Natural killer cell treated with Interleukin-12 subunit alpha and Interleukin-12 subunit beta and Interleukin-15 and Interleukin-18, amount 100 ng/mL, for 72 hours (primary cell): ENCODE data around the gene ATP1A4. TPM values are rescaled to one million over a fixed set of nuclear protein-coding genes. Genes with fewer than 3 reads are reported as not detected.

Experiments
- ATAC-seq, 2 donors: fragments of 150-1000 bp; cut with Tn5 transposase in 1 of 2; sonication (Bioruptor Pico), chemical (Tn5 transposase) in 1 of 2; 2 replicates each; pipeline ENCODE4 v1.10.0; 2021
- DNase-seq: peaks from one replicate; pipeline ENCODE4 v3.0.0; 2022; ENCODE audit warnings: low spot score
- H3K27ac Mint-ChIP-seq, 2 donors: 1 replicate in 1 of 2; 2 replicates in 1 of 2; pipeline ENCODE4 v1.8.0; 2022; ENCODE audit warnings: mixed read lengths in 2 of 2, mild to moderate bottlenecking in 1 of 2, moderate library complexity in 1 of 2
- H3K27me3 Mint-ChIP-seq, 2 donors: 1 replicate in 1 of 2; 2 replicates in 1 of 2; pipeline ENCODE4 v1.8.0; 2022; ENCODE audit warnings: mixed read lengths in 2 of 2
- H3K36me3 Mint-ChIP-seq: one replicate; pipeline ENCODE4 v1.8.0; 2022; ENCODE audit warnings: mixed read lengths
- H3K4me1 Mint-ChIP-seq, 2 donors: 1 replicate in 1 of 2; 2 replicates in 1 of 2; pipeline ENCODE4 v1.8.0; 2022; ENCODE audit warnings: low read depth in 2 of 2, mixed read lengths in 2 of 2, mild to moderate bottlenecking in 1 of 2
- H3K4me3 Mint-ChIP-seq: one replicate; pipeline ENCODE4 v1.8.0; 2022; ENCODE audit warnings: mixed read lengths
- H3K9me3 Mint-ChIP-seq: 2 replicates; pipeline ENCODE4 v1.8.0; 2022; ENCODE audit warnings: mixed read lengths
- total RNA-seq, 2 donors: library from RNA; stranded (reverse); gene quantifications; one replicate each; pipeline ENCODE4 v1.2.3, GENCODE V29; 2022

The ATP1A4 gene
- total RNA-seq, 2 donors from 2014 or later: not detected

DNA sequence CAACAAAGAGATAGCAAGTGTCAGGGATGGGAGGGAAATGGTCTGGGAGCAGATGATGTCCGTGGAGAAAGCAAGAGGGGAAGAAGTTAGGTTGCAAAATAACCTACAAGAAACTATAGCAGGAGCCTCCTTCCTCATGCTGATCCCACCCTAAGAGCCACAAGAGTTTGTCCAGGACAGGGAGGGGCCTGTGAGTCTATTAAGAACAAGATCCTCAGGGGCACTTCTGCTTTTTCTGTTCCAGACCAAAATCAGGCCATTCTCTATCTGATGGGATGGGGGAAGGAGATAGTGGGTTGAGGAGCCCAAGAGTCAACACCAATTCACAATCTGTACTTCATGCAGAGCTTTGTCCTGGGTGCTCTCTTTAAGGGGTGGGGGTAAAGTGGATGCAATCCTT lies 7.7 kb upstream of the ATP1A4 start:
- Mint-ChIP-seq H3K4me3 (no peak overlapping the region), H3K27me3 (peaks cover 20 to 40% of the 10 kb centered on the region in 2 donors), H3K36me3 (no peaks in the 10 kb centered on the region), H3K27ac (no peak overlapping the region), H3K4me1 (no peaks in the 10 kb centered on the region), H3K9me3 (no peaks in the 10 kb centered on the region)
- DNase-seq (no peak), ATAC-seq (no peak)

DNA sequence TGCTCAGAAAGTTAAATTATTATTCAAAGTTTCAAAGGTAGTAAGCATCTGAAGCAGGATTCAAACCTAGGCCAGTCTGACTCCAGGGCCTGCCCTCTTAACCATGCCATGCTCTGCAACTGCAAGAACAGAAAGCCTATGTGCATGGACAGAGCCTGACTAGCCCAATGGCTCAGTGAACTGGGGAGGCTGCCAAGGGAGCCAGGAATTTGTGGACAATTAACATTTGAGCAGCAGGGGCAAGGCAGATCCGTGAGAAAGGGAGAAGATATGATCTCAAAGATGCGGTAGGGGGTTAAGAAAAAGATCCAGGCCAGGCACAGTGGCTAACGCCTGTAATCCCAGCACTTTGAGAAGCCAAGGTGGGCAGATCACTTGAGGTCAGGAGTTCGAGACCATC lies 6.5 kb upstream of the ATP1A4 start:
- no peaks in the 10 kb centered on the region for H3K9me3 Mint-ChIP-seq
- no peaks in the 10 kb centered on the region for H3K4me1 Mint-ChIP-seq
- ATAC-seq (no peak), DNase-seq (no peak)
- H3K4me3 Mint-ChIP-seq: no peak overlapping the region
- no peak overlapping the region for H3K27ac Mint-ChIP-seq
- H3K36me3 Mint-ChIP-seq: no peaks in the 10 kb centered on the region
- peaks cover 19 to 40% of the 10 kb centered on the region in 2 donors for H3K27me3 Mint-ChIP-seq

DNA sequence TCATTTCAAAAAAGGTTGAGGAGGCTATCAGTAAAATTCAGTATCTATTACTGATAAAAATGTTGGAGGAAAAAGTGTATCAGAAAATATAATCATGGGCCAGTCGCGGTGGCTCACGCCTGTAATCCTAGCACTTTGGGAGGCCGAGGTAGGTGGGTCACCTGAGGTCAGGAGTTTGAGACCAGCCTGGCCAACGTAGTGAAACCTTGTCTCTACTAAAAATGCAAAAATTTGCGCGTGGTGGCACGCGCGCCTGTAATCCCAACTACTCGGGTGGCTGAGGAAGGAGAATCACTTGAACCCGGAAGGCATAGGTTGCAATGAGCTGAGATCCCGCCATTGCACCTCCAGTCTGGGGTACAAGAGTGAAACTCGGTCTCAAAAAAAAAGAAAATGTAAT lies 5.3 kb upstream of the ATP1A4 start:
- no peak overlapping the region for H3K27ac Mint-ChIP-seq
- H3K4me1 Mint-ChIP-seq: no peaks in the 10 kb centered on the region
- ATAC-seq (no peak), DNase-seq (no peak)
- no peaks in the 10 kb centered on the region for H3K9me3 Mint-ChIP-seq
- H3K4me3 Mint-ChIP-seq: no peak overlapping the region
- peaks cover 15 to 36% of the 10 kb centered on the region in 2 donors for H3K27me3 Mint-ChIP-seq
- no peaks in the 10 kb centered on the region for H3K36me3 Mint-ChIP-seq

DNA sequence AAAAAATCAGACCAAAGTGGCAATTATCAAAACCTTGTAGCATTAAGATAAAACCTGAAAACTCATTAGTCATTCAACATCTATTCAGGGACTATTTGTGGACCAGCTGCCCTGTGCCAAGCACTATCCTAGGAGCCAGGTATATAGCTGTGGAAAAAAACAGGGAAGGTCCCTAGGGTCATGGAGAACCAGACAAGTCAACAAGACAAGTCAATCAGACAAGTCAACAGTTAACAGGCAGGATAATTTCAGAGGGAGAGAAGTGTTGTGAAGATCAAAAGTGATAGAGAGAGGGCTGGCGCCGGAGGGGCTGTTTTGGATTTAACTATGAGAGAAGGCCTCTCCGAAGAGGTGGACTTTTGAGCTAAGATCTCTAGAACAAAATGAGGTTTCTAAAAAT lies 3.3 kb upstream of the ATP1A4 start:
- no peak for DNase-seq
- no peaks in the 10 kb centered on the region for H3K4me1 Mint-ChIP-seq
- peaks cover 12 to 19% of the 10 kb centered on the region in 2 donors for H3K27me3 Mint-ChIP-seq
- H3K27ac Mint-ChIP-seq: no peak overlapping the region
- no peak for ATAC-seq
- no peaks in the 10 kb centered on the region for H3K36me3 Mint-ChIP-seq
- no peak overlapping the region for H3K4me3 Mint-ChIP-seq
- no peaks in the 10 kb centered on the region for H3K9me3 Mint-ChIP-seq

DNA sequence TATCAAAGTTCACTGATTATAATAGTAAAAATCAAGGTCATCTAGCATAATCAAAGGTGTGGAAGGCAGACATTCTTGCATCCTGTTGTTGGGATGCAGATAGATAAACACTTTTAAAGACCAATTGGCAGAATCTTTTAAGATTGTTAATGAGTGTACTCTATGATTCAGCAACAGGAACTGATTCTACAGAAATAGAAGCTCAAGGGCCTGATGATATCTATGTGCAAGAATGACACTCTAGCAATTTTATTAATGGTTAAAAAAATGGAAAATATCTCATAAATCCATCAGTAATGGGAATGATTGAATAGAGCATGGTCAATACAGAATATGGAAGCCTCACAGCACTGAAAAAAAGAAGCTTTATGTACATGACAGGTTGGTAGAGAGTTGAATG lies 2.2 kb upstream of the ATP1A4 start:
- no peak for DNase-seq
- H3K9me3 Mint-ChIP-seq: no peaks in the 10 kb centered on the region
- no peaks in the 10 kb centered on the region for H3K36me3 Mint-ChIP-seq
- H3K4me1 Mint-ChIP-seq: no peaks in the 10 kb centered on the region
- no peak overlapping the region for H3K4me3 Mint-ChIP-seq
- H3K27me3 Mint-ChIP-seq: peaks cover 8 to 9% of the 10 kb centered on the region in 2 donors
- ATAC-seq: no peak
- H3K27ac Mint-ChIP-seq: no peak overlapping the region

DNA sequence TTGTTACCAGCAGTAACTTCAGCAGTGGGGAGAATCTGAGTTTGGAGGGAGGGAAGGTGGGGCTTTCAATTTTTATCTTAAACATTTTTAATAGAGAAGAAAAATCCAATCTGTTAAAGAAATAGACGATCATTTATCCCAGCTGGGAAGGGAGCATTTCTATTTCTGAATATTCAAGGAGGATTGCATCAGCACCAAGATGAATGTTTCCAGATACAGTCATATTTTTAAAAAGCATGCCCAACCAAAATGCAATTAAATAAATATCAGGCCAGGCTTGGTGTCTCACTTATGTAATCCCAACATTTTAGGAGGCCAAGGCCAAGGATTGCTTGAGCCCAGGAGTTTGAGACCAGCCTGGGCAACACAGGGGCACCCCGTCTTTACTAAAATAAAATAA lies 1.7 kb upstream of the ATP1A4 start:
- Mint-ChIP-seq H3K36me3 (no peaks in the 10 kb centered on the region), H3K27ac (no peak overlapping the region), H3K27me3 (peaks cover 6% of the 10 kb centered on the region in 2 donors), H3K9me3 (no peaks in the 10 kb centered on the region), H3K4me1 (no peaks in the 10 kb centered on the region), H3K4me3 (no peak overlapping the region)
- ATAC-seq: no peak
- DNase-seq: no peak

DNA sequence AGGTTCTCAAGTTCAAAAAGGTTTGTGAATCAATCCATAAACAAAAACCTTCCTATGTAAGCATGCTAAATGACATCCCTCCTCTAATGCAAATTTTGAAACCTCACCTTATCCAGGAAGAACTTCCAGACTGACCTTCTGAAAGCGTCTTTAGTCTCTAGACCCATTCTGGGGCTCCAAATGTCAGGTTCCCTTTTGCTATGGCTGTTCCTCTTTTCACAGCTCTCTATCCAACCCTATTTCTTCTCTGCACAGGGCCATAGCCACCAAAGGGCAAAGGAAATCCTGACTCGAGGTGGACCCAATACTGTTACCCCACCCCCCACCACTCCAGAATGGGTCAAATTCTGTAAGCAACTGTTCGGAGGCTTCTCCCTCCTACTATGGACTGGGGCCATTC lies 3.4 kb downstream of the ATP1A4 start:
- H3K9me3 Mint-ChIP-seq: no peaks in the 10 kb centered on the region
- H3K4me3 Mint-ChIP-seq: no peak overlapping the region
- H3K36me3 Mint-ChIP-seq: no peaks in the 10 kb centered on the region
- DNase-seq (no peak), ATAC-seq (no peak)
- H3K27me3 Mint-ChIP-seq: peaks cover 15 to 21% of the 10 kb centered on the region in 2 donors
- no peaks in the 10 kb centered on the region for H3K4me1 Mint-ChIP-seq
- H3K27ac Mint-ChIP-seq: no peak overlapping the region

DNA sequence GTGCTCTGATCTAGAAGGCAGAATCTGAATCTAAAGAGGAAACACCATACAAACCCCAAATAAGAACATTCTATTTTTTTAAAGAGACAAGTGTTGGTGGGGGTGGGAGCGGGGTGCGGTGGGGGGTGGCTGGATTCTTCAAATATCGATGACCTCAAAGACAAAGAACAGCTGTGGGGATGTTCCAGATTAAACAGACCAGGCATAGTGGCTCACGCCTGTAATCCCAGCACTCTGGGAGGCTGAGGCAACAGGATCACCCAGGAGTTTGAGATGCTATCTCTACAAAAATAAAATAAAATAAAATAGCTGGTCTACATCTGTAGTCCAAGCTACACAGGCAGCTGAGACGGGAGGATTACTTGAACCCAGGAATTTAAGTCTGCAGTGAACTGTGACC lies 5.0 kb downstream of the ATP1A4 start:
- no peak overlapping the region for H3K27ac Mint-ChIP-seq

DNA sequence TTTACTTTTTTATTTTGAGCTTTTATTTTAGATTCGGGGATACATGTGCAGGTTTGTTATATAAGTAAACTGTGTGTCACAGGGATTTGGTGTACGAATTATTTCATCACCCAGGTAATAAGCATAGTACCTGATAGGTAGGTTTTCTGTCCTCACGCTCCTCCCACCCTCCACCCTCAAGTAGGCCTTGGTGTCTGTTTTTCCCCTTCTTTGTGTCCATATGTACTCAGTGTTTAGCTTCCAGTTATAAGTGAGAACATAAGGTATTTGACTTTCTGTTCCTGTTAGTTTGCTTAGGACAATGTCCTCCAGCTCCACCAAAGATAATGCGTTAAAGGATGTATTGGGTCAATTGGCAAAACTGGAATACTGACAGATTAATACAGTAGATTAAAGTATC lies 5.8 kb downstream of the ATP1A4 start:
- Mint-ChIP-seq H3K4me3 (no peak overlapping the region), H3K27me3 (peaks cover 19 to 31% of the 10 kb centered on the region in 2 donors)
- DNase-seq: no peak

More for the DNA sequence above, 5.0 kb downstream of the ATP1A4 start:
- Mint-ChIP-seq H3K4me3 (no peak overlapping the region), H3K4me1 (no peaks in the 10 kb centered on the region), H3K27me3 (peaks cover 15 to 27% of the 10 kb centered on the region in 2 donors), H3K36me3 (no peaks in the 10 kb centered on the region), H3K9me3 (no peaks in the 10 kb centered on the region)
- DNase-seq (no peak), ATAC-seq (no peak)

DNA sequence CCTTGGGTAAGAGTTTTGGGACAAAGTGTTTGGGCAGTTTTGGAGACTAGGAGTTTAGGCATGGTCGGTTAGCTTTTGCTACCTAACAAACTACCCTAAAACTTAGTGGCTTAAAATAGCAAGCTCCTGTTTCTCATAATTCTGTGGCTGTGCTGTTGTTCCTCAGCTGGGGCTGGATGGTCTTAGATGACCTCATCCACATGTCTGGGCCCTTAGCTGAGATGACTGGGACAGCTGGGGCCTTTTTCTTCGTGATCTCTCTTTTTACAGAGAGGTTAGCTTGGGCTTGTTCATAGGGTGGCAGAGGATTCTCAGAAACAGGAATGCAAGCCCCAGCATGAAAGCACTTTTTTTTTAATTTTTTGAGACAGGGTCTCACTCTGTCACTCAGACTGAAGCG lies 6.6 kb downstream of the ATP1A4 start:
- H3K27ac Mint-ChIP-seq: no peak overlapping the region
- DNase-seq (no peak), ATAC-seq (no peak)
- H3K4me1 Mint-ChIP-seq: no peaks in the 10 kb centered on the region
- H3K36me3 Mint-ChIP-seq: no peaks in the 10 kb centered on the region
- H3K9me3 Mint-ChIP-seq: no peaks in the 10 kb centered on the region
- peaks cover 19 to 32% of the 10 kb centered on the region in 2 donors for H3K27me3 Mint-ChIP-seq
- H3K4me3 Mint-ChIP-seq: no peak overlapping the region

More for the DNA sequence above, 5.8 kb downstream of the ATP1A4 start:
- ATAC-seq: no peak
- no peaks in the 10 kb centered on the region for H3K4me1 Mint-ChIP-seq
- no peaks in the 10 kb centered on the region for H3K36me3 Mint-ChIP-seq
- no peak overlapping the region for H3K27ac Mint-ChIP-seq
- H3K9me3 Mint-ChIP-seq: no peaks in the 10 kb centered on the region

DNA sequence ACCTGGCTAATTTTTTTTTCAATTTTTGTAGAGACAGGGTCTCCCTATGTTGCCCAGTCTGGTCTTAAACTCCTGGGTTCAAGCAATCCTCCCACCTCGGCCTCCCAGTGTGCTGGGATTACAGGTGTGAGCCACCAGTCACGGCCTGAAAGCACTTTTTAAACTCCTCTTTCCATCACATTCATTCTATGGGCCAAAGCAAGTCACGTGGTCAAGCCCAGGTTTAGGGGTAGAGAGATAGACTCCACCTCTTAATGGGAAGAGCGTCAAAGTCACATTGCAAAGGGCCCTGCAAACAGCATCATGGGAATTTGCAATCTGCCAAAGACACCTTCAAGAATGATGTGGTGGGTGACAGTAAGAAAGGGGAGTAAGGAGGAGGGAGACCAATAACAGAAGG lies 7.1 kb downstream of the ATP1A4 start:
- Mint-ChIP-seq H3K27me3 (peaks cover 19 to 37% of the 10 kb centered on the region in 2 donors), H3K9me3 (no peaks in the 10 kb centered on the region), H3K4me1 (peaks cover 0 to under 1% of the 10 kb centered on the region in 2 donors), H3K36me3 (no peaks in the 10 kb centered on the region), H3K27ac (no peak overlapping the region), H3K4me3 (no peak overlapping the region)
- DNase-seq (no peak), ATAC-seq (no peak)

DNA sequence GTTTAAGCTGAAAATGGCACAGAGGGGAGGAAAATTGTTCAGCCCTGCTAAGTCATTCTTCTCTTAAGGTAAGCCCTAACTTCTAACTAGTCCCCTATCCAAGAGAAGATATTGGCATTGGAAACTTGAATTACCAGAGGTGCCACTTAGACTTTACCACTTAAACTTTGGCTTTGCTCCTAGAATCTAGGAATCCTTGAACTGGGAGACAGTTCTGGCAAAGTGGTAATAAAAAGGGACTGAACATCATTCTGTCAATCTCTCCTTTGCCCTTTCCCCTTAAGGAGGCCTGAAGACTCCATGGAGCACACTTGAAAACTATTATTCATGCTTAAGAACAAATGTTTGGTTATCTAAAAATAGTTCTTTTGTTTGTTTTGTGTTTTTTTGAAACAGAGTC lies 8.4 kb downstream of the ATP1A4 start:
- no peaks in the 10 kb centered on the region for H3K36me3 Mint-ChIP-seq
- ATAC-seq (no peak), DNase-seq (no peak)
- H3K27ac Mint-ChIP-seq: no peak overlapping the region
- H3K4me3 Mint-ChIP-seq: no peak overlapping the region
- peaks cover 23 to 50% of the 10 kb centered on the region in 2 donors for H3K27me3 Mint-ChIP-seq
- no peaks in the 10 kb centered on the region for H3K9me3 Mint-ChIP-seq
- H3K4me1 Mint-ChIP-seq: peaks cover 0 to 10% of the 10 kb centered on the region in 2 donors

DNA sequence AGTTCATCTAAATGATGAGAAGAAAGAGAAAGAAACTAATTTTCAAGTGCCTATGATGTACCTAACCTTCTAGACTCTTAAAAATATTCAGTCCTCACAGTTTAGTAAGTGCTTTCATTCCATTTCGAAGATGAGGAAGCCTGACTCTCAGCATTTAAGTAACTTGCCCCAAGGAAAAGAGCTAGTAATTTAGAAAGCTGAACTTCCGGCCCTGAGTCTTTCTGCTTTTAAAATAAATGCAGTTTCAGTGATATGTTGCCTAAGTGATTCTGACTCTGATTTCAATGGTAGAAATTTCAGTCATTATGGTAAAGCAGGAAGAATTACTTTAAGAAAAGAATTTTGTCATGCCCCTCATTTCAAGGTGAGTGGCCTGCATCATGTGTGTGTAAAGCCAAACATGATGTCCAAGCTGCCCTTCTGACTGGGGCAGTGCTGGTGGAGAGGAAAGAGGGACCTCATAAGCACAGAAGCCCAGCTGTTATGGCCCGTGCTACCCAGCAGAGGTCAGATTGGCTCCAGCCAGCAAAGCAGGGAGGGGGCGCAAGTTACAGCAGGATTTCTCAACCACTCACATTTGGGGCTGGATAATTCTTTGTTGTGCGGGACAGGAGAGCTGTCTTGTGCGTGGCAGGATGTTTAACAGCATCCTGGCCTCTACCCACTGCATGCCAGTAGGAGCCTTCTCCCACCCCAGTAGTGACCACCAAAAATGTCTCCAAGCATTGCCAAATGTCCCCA lies 10.7 kb downstream of the ATP1A4 start:
- Mint-ChIP-seq H3K36me3 (no peaks in the 10 kb centered on the region), H3K4me1 (peaks cover 10 to 23% of the 10 kb centered on the region in 2 donors), H3K27me3 (peaks cover 20 to 63% of the 10 kb centered on the region in 2 donors), H3K9me3 (no peaks in the 10 kb centered on the region), H3K27ac (no peak overlapping the region), H3K4me3 (no peak overlapping the region)
- ATAC-seq (peak; percentile 37 to 41), DNase-seq (no peak)

DNA sequence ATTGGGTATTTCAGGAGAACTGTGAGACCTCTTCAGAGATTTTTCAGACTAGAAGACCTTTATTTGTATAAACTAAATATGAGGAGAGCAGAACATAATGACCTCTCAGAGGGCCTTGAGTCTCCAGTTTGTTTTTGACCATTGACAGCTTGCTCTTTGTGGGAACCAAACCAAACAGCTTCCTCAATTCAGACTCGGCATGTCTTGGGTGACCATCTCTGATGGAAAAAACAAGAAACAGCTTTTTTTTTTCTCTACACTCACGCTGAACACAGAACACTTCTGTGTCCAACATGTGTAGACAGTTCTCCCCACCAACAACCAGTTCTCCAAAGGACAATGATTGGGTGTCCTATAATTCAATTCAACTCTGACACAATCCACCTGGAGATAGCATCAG lies 11.5 kb downstream of the ATP1A4 start:
- peaks cover 10 to 26% of the 10 kb centered on the region in 2 donors for H3K4me1 Mint-ChIP-seq
- H3K9me3 Mint-ChIP-seq: no peaks in the 10 kb centered on the region
- no peak overlapping the region for H3K4me3 Mint-ChIP-seq
- H3K36me3 Mint-ChIP-seq: no peaks in the 10 kb centered on the region
- H3K27me3 Mint-ChIP-seq: peaks cover 24 to 71% of the 10 kb centered on the region in 2 donors
- H3K27ac Mint-ChIP-seq: no peak overlapping the region
- DNase-seq (no peak), ATAC-seq (no peak)

DNA sequence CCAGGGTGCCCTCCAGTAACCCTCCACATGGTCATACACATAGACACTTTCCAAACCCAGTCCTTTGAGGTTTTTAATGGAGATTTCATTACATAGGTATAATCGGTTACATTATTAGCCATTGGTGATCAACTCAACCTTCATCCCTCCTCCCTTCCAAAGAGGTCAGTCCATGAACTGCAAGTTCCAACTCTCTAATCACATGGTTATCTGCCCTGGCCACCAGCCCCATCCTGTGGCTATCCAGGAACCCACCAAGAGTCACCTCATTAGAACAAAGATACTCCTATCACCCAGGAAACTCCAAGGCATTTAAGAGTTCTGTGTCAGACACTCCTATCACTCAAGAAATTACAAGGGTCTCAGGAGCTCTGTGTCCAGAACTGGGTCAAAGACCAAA lies 12.2 kb downstream of the ATP1A4 start:
- peaks cover 24 to 71% of the 10 kb centered on the region in 2 donors for H3K27me3 Mint-ChIP-seq
- no peak overlapping the region for H3K4me3 Mint-ChIP-seq
- ATAC-seq (no peak), DNase-seq (no peak)
- H3K9me3 Mint-ChIP-seq: no peaks in the 10 kb centered on the region
- peaks cover 10 to 26% of the 10 kb centered on the region in 2 donors for H3K4me1 Mint-ChIP-seq
- H3K27ac Mint-ChIP-seq: no peak overlapping the region
- H3K36me3 Mint-ChIP-seq: no peaks in the 10 kb centered on the region
